OCI-LY7 (cell line): Measurements from ENCODE around the gene SLC17A7. TPM values are rescaled to one million over a fixed set of nuclear protein-coding genes. Genes with fewer than 3 reads are reported as not detected.

Experiments
- BruUV-seq: library from RNA; stranded (reverse); fragments of 400-500 nt; replicated peaks from 2 replicates; lab custom pipeline; 2021; lab: Mats Ljungman, UMichigan
- CTCF ChIA-PET: fragments of 300-600 bp; sonication (Branson Sonifier 250); formaldehyde crosslinking; loops from one replicate; lab custom pipeline; 2022; ENCODE audit warnings: antibody characterized with exemption; ENCODE audit not compliant: unreplicated experiment; lab: Charles Lee
- POLR2A ChIA-PET: fragments of 300-600 bp; sonication (Branson Sonifier 250); formaldehyde crosslinking; loops from one replicate; lab custom pipeline; 2022; ENCODE audit warnings: antibody characterized with exemption; lab: Charles Lee
- DNase-seq: peaks from one replicate; pipeline ENCODE4 v3.0.0-alpha.2; 2015; ENCODE audit warnings: low spot score
- H2AFZ ChIP-seq: fragments of 200-600 bp; sonication (generic), shearing (Covaris generic); 2 replicates; pipeline ENCODE4 v1.6.1; 2014; ENCODE audit warnings: mild to moderate bottlenecking, antibody characterized with exemption, low read length, moderate library complexity
- H3K27ac ChIP-seq: fragments of 200-600 bp; sonication (generic); 2 replicates; pipeline ENCODE4 v1.5.1; 2014; ENCODE audit warnings: mixed run types, low read depth, mild to moderate bottlenecking, moderate library complexity, low read length, inconsistent platforms; ENCODE audit not compliant: poor library complexity, severe bottlenecking
- H3K36me3 ChIP-seq: fragments of 200-600 bp; sonication (generic); 2 replicates; pipeline ENCODE4 v1.6.1; 2014; ENCODE audit warnings: mild to moderate bottlenecking, antibody characterized with exemption, low read length, moderate library complexity, mixed read lengths; ENCODE audit not compliant: insufficient read depth
- H3K4me1 ChIP-seq: fragments of 200-600 bp; sonication (generic); 2 replicates; pipeline ENCODE4 v1.5.1; 2014; ENCODE audit warnings: mild to moderate bottlenecking, low read length; ENCODE audit not compliant: insufficient read depth, poor library complexity, severe bottlenecking
- H3K4me2 ChIP-seq: fragments of 200-600 bp; sonication (generic); 2 replicates; pipeline ENCODE4 v1.6.1; 2014; ENCODE audit warnings: mild to moderate bottlenecking, low read length
- H3K4me3 ChIP-seq: fragments of 200-600 bp; sonication (generic); 2 replicates; pipeline ENCODE4 v1.5.1; 2014; ENCODE audit warnings: mild to moderate bottlenecking, low read depth, low read length; ENCODE audit not compliant: poor library complexity, severe bottlenecking
- H3K79me2 ChIP-seq: fragments of 200-600 bp; sonication (generic); 2 replicates; pipeline ENCODE4 v1.6.1; 2016; ENCODE audit warnings: low read depth, mild to moderate bottlenecking, low read length, moderate library complexity, mixed read lengths; ENCODE audit not compliant: insufficient read depth
- H3K9me2 ChIP-seq: fragments of 200-600 bp; sonication (generic); 2 replicates; pipeline ENCODE4 v1.6.1; 2016; ENCODE audit warnings: mild to moderate bottlenecking, low read length, mixed read lengths; ENCODE audit not compliant: insufficient read depth
- H3K9me3 ChIP-seq: fragments of 200-600 bp; sonication (generic); 2 replicates; pipeline ENCODE4 v1.6.1; 2014; ENCODE audit warnings: mild to moderate bottlenecking, mixed run types, low read length, mixed read lengths
- H4K20me1 ChIP-seq: fragments of 200-600 bp; sonication (generic); 2 replicates; pipeline ENCODE4 v1.6.1; 2014; ENCODE audit warnings: mild to moderate bottlenecking, antibody characterized with exemption, low read length, moderate library complexity, mixed read lengths; ENCODE audit not compliant: insufficient read depth
- EZH2phosphoT487 ChIP-seq: fragments of 200-600 bp; sonication (generic); IDR thresholded peaks from 2 replicates; pipeline ENCODE4 v1.6.1; 2018; ENCODE audit warnings: low read depth, borderline replicate concordance, mild to moderate bottlenecking, mixed run types, antibody characterized with exemption, low read length, moderate library complexity, mixed read lengths
- intact Hi-C: fragments of 100-400 bp; cut with micrococcal nuclease; formaldehyde crosslinking; loops from one replicate; pipeline ENCODE4 v1.10.0; 2022; ENCODE audit not compliant: unreplicated experiment
- total RNA-seq, 2 experiments: library from RNA; depleted of rRNA in 1 of 2; stranded (reverse); fragments of >200 nt in 1 of 2; shearing (Covaris generic) in 1 of 2; gene quantifications; 2 replicates each; pipeline ENCODE4 v1.2.3, GENCODE V29; 2014 to 2022
- TF ChIP-seq, protein P1 (sequence below): fragments of 200-600 bp; sonication (generic); conservative IDR thresholded peaks from 2 replicates; pipeline ENCODE4 v1.5.1; 2014; ENCODE audit warnings: mild to moderate bottlenecking, antibody characterized with exemption, low read length, moderate library complexity, mixed read lengths

The SLC17A7 gene
- total RNA-seq, 2 experiments from 2014 or later: 1.3 TPM

DNA sequence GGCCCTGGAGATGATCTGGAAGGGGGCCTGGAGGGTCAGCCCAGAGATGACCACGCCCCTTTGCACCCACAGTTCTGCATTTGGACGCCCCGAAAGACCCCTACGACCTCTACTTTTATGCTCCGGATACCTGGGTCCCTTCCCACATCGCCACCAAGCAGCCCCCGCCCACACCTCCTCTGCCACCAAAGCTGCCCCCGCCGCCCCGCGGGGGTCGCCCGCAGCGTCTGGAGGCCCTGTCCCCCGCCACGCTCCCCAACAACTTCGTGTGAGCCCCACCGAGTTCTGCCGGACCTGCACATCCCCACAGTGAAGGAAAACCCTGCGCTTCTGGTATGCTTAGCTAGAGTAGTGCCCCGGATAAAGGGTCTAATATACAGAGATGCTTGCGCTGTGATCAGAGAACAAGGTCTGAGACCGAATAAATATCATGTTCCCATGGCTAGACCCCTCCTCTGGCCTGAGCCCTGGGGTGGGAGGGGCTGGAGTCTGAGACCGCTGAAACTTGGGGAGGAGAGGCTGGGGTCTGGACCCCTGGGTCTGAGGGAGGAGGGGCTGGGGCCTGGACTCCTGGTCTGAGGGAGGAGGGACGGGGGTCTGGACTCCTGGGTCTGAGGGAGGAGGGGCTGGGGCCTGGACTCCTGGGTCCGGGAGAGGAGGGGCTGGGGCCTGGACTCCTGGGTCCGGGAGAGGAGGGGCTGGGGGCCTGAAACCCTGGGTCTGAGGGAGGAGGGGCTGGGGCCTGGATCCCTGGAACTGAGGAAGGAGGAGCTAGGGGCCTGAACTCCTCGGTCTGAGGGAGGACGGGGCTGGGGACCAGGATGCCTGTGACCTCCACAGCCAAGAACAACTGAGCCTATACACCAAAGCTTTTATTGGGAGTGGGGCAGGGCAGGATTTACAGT lies 12.5 kb downstream of the SLC17A7 start:
- no peak overlapping the region for H3K4me2 ChIP-seq
- POLR2A ChIA-PET: interaction anchor here (0.8 to 1.9 kb wide), 2 partner anchors 17 to 36 kb away, joined by 5 to 10 read pairs; no protein-coding TSS in a partner anchor
- no peak for TF ChIP-seq EZH2phosphoT487
- peaks cover 58% of the 10 kb centered on the region for H3K4me1 ChIP-seq
- CTCF ChIA-PET: interaction anchor here (0.6 kb wide), 1 partner anchor 11 kb away, joined by 3 read pairs; no protein-coding TSS in a partner anchor
- no peak for DNase-seq
- no peaks in the 10 kb centered on the region for H3K9me3 ChIP-seq
- H3K36me3 ChIP-seq: no peaks in the 10 kb centered on the region
- H3K27ac ChIP-seq: no peak overlapping the region
- H4K20me1 ChIP-seq: no peaks in the 10 kb centered on the region
- no TSS peak for BruUV-seq
- no peaks in the 10 kb centered on the region for H3K9me2 ChIP-seq
- intact Hi-C loops: no loop called here
- H3K79me2 ChIP-seq: no peaks in the 10 kb centered on the region
- no peak overlapping the region for H3K4me3 ChIP-seq
- no peak overlapping the region for H2AFZ ChIP-seq

DNA sequence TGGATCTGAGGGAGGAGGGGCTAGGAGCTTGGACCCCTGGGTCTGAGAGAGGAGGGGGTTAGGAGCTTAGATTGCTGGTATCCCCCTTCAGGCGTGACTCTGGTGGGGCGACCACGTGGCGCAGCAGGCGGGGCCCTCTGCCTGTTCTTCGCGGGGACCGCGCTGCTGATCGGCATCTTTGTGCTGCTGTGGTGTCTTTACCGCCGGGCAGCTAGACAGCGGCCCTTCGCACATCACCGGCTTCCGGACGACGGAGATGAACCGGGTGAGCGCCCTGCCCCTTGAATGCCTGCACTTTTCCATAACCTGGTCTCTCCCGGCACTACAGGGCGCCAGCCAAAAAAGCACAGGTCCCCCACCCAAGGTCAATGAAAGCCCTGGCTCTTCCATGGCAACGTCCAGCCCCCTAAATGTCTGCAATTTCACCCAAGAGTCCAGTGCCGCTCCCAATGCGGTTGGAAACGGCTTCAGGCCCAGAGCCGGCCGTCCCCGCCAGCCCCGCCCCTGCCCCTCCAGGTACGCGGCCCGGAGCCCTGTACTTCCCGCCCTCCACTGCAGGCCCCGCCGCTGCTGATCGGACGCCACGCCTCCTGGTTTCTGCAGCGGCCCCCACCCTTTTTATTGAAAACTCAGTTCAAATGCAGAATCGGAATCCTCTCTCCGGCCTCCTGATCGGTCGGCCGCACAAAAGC lies 13.3 kb downstream of the SLC17A7 start:
- POLR2A ChIA-PET: no interaction called here
- no peak for TF ChIP-seq EZH2phosphoT487
- TF ChIP-seq, protein P1, sequence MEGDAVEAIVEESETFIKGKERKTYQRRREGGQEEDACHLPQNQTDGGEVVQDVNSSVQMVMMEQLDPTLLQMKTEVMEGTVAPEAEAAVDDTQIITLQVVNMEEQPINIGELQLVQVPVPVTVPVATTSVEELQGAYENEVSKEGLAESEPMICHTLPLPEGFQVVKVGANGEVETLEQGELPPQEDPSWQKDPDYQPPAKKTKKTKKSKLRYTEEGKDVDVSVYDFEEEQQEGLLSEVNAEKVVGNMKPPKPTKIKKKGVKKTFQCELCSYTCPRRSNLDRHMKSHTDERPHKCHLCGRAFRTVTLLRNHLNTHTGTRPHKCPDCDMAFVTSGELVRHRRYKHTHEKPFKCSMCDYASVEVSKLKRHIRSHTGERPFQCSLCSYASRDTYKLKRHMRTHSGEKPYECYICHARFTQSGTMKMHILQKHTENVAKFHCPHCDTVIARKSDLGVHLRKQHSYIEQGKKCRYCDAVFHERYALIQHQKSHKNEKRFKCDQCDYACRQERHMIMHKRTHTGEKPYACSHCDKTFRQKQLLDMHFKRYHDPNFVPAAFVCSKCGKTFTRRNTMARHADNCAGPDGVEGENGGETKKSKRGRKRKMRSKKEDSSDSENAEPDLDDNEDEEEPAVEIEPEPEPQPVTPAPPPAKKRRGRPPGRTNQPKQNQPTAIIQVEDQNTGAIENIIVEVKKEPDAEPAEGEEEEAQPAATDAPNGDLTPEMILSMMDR: no peak
- Histone ChIP-seq H2AFZ (peak overlapping the region; percentile 71; the same call in 1 of the 2 replicates), H3K36me3 (no peaks in the 10 kb centered on the region), H3K4me2 (peak overlapping the region; percentile 55), H4K20me1 (no peaks in the 10 kb centered on the region), H3K79me2 (no peaks in the 10 kb centered on the region), H3K9me3 (no peaks in the 10 kb centered on the region), H3K27ac (no peak overlapping the region), H3K9me2 (no peaks in the 10 kb centered on the region), H3K4me3 (no peak overlapping the region), H3K4me1 (peaks cover 64% of the 10 kb centered on the region)
- CTCF ChIA-PET: no interaction called here
- no TSS peak for BruUV-seq
- DNase-seq: no peak
- intact Hi-C loops: no loop called here

DNA sequence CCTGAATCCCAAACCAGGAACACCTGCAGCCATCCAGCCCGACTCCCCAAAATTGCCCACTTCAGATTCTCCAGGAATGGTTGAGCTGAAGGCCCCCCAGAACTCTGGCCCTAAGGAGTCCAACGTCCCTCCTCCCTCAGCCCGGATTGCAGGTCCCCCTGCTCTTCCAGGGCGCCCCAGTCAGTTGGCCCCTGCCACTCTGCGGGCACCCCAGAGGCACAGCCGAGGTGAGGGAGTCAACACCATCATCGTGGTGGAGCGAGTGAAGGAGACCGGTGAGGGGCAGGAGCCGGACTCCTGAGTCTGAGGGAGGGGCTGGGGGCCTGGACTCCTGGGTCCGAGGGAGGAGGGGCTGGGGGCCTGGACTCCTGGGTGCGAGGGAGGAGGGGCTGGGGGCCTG lies 14.0 kb downstream of the SLC17A7 start:
- DNase-seq: no peak
- Histone ChIP-seq H3K27ac (no peak overlapping the region), H3K9me2 (no peaks in the 10 kb centered on the region), H3K4me1 (peaks cover 64% of the 10 kb centered on the region), H3K79me2 (no peaks in the 10 kb centered on the region), H3K4me2 (0 out of 2 replicates have a peak overlapping the region, but pooled peaks have one; percentile 55), H4K20me1 (no peaks in the 10 kb centered on the region), H2AFZ (no peak overlapping the region), H3K36me3 (no peaks in the 10 kb centered on the region), H3K9me3 (no peaks in the 10 kb centered on the region), H3K4me3 (no peak overlapping the region)
- no TSS peak for BruUV-seq
- TF ChIP-seq, protein P1: no peak
- TF ChIP-seq EZH2phosphoT487: no peak
- ChIA-PET CTCF (no interaction called here), POLR2A (no interaction called here)
- intact Hi-C loops: no loop called here
